Neuronal stem cell (in vitro differentiated cells): ENCODE measurements around the gene DCUN1D3.

Experiments
- DNase-seq: peaks from one replicate; pipeline ENCODE4 v3.0.0-alpha.2; 2013; ENCODE audit warnings: low spot score
- H2AFZ ChIP-seq: one replicate; pipeline ENCODE4 v1.6.1; 2013; ENCODE audit warnings: mild to moderate bottlenecking, low read length, inconsistent platforms
- H2AK5ac ChIP-seq: 2 replicates; pipeline ENCODE4 v1.6.1; 2013; ENCODE audit warnings: low read depth, mild to moderate bottlenecking, inconsistent platforms, low read length, moderate library complexity, mixed read lengths
- H2BK120ac ChIP-seq: 2 replicates; pipeline ENCODE4 v1.6.1; 2013; ENCODE audit warnings: low read depth, mild to moderate bottlenecking, inconsistent platforms, low read length, moderate library complexity, mixed read lengths
- H2BK12ac ChIP-seq: one replicate; pipeline ENCODE4 v1.6.1; 2013; ENCODE audit warnings: low read length, inconsistent platforms
- H2BK15ac ChIP-seq: 2 replicates; pipeline ENCODE4 v1.6.1; 2013; ENCODE audit warnings: mild to moderate bottlenecking, low read length, inconsistent platforms, mixed read lengths
- H2BK5ac ChIP-seq: one replicate; pipeline ENCODE4 v1.6.1; 2013; ENCODE audit warnings: inconsistent platforms, mild to moderate bottlenecking, low read length, moderate library complexity
- H3K14ac ChIP-seq: one replicate; pipeline ENCODE4 v1.6.1; 2013; ENCODE audit warnings: low read length, inconsistent platforms
- H3K18ac ChIP-seq: 2 replicates; pipeline ENCODE4 v1.6.1; 2013; ENCODE audit warnings: low read length, inconsistent platforms
- H3K23ac ChIP-seq: 2 replicates; pipeline ENCODE4 v1.6.1; 2013; ENCODE audit warnings: low read depth, mild to moderate bottlenecking, mixed read lengths, low read length, inconsistent platforms; ENCODE audit not compliant: poor library complexity
- H3K27ac ChIP-seq: replicated peaks from 3 replicates; pipeline ENCODE4 v1.5.1; 2013; ENCODE audit warnings: low read length, inconsistent platforms
- H3K27me3 ChIP-seq, 3 experiments: 2 replicates each; pipeline ENCODE4 v1.6.1; 2013; ENCODE audit warnings: low read length in 3 of 3, mild to moderate bottlenecking in 2 of 3, inconsistent platforms in 1 of 3, low read depth in 1 of 3, mixed read lengths in 1 of 3, moderate library complexity in 1 of 3; ENCODE audit not compliant: control insufficient read depth in 3 of 3, insufficient read depth in 3 of 3
- H3K36me3 ChIP-seq, 2 donors: replicated peaks in 1 of 2; 2 replicates each; pipeline ENCODE4 v1.6.1; 2013; ENCODE audit warnings: low read length in 2 of 2; ENCODE audit not compliant: control insufficient read depth in 2 of 2, insufficient read depth in 2 of 2
- H3K4ac ChIP-seq: 2 replicates; pipeline ENCODE4 v1.6.1; 2013; ENCODE audit warnings: inconsistent platforms, mild to moderate bottlenecking, low read length, moderate library complexity
- H3K4me1 ChIP-seq, 2 donors: 1 replicate in 1 of 2; 2 replicates in 1 of 2; pipeline ENCODE4 v1.6.1; 2013; ENCODE audit warnings: low read length in 2 of 2, low read depth in 1 of 2; ENCODE audit not compliant: control insufficient read depth in 2 of 2, insufficient read depth in 1 of 2
- H3K4me2 ChIP-seq: one replicate; pipeline ENCODE4 v1.6.1; 2013; ENCODE audit warnings: mild to moderate bottlenecking, low read length, inconsistent platforms; ENCODE audit not compliant: insufficient read depth, poor library complexity, severe bottlenecking
- H3K4me3 ChIP-seq, 2 donors: 2 replicates each; pipeline ENCODE4 v1.5.1; 2013; ENCODE audit warnings: low read length in 2 of 2, mild to moderate bottlenecking in 2 of 2, inconsistent platforms in 1 of 2, moderate library complexity in 1 of 2
- H3K79me1 ChIP-seq: one replicate; pipeline ENCODE4 v1.6.1; 2013; ENCODE audit warnings: low read depth, mild to moderate bottlenecking, inconsistent platforms, low read length, moderate library complexity
- H3K9ac ChIP-seq: one replicate; pipeline ENCODE4 v1.6.1; 2013; ENCODE audit warnings: mild to moderate bottlenecking, low read depth, low read length, inconsistent platforms; ENCODE audit not compliant: poor library complexity
- H3K9me3 ChIP-seq, 2 donors: replicated peaks in 1 of 2; 2 replicates each; pipeline versions ENCODE3 to v1.6.1; 2013; ENCODE audit warnings: low read length in 2 of 2, mild to moderate bottlenecking in 2 of 2, inconsistent platforms in 1 of 2, low read depth in 1 of 2, mixed read lengths in 1 of 2, moderate library complexity in 1 of 2; ENCODE audit not compliant: control insufficient read depth in 2 of 2, insufficient read depth in 1 of 2
- H4K8ac ChIP-seq: one replicate; pipeline ENCODE4 v1.6.1; 2013; ENCODE audit warnings: low read depth, mild to moderate bottlenecking, inconsistent platforms, low read length, moderate library complexity
- H4K91ac ChIP-seq: one replicate; pipeline ENCODE4 v1.6.1; 2013; ENCODE audit warnings: low read length, low read depth, mild to moderate bottlenecking, inconsistent platforms; ENCODE audit not compliant: poor library complexity
- WGBS, 2 donors: extraction: QIAGEN DNeasy Blood & Tissue Kit; methylation state at CpG; one replicate each; pipeline ENCODE4 v1.1.7; 2013; ENCODE audit warnings: missing lambda C conversion rate in 2 of 2, mixed read lengths in 1 of 2; ENCODE audit not compliant: insufficient read length in 2 of 2, insufficient replicate concordance in 1 of 2; ENCODE audit errors: extremely low coverage in 2 of 2; 5-methylcytosine and 5-hydroxymethylcytosine counted together

The DCUN1D3 gene

DNA sequence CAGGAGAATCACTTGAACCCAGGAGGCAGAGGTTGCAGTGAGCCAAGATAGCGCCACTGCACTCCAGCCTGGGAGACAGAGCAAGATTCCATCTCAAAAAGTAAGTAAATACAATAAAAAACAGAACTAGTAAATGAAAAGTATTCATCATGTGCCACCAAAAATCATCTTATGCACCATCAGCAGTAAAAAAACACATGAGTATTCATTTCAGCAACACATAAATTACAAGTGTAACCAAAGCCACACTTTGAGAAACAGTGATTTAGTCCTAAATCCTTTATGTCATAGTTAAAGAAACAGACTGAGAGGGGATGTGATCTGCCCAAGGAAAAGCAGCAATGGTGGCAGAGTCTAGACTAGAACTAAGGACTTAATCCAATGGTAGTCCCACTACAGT is 13.0 kb downstream of the DCUN1D3 start:
- H4K8ac ChIP-seq: no peak overlapping the region
- no peak overlapping the region for H2BK12ac ChIP-seq
- H3K27me3 ChIP-seq: no peaks in the 10 kb centered on the region
- no peak overlapping the region for H2AK5ac ChIP-seq
- no peak overlapping the region for H3K18ac ChIP-seq
- no peak overlapping the region for H4K91ac ChIP-seq
- H3K14ac ChIP-seq: no peak overlapping the region
- no peak overlapping the region for H2BK15ac ChIP-seq
- no peak overlapping the region for H3K9ac ChIP-seq
- no peak overlapping the region for H3K27ac ChIP-seq
- no peak overlapping the region for H3K23ac ChIP-seq
- DNase-seq: no peak
- H3K9me3 ChIP-seq: no peaks in the 10 kb centered on the region
- H2BK120ac ChIP-seq: no peak overlapping the region
- peaks cover 3% of the 10 kb centered on the region for H3K79me1 ChIP-seq
- H3K4ac ChIP-seq: no peak overlapping the region
- no peak overlapping the region for H3K4me3 ChIP-seq
- no peak overlapping the region for H2AFZ ChIP-seq
- no CpG with 5 or more reads among the region's 1 CpG for WGBS, 2 donors
- H3K4me1 ChIP-seq: peaks cover 0 to 3% of the 10 kb centered on the region in 2 donors
- H3K4me2 ChIP-seq: no peak overlapping the region
- no peak overlapping the region for H2BK5ac ChIP-seq
- H3K36me3 ChIP-seq: peaks cover 2% of the 10 kb centered on the region in 2 donors

DNA sequence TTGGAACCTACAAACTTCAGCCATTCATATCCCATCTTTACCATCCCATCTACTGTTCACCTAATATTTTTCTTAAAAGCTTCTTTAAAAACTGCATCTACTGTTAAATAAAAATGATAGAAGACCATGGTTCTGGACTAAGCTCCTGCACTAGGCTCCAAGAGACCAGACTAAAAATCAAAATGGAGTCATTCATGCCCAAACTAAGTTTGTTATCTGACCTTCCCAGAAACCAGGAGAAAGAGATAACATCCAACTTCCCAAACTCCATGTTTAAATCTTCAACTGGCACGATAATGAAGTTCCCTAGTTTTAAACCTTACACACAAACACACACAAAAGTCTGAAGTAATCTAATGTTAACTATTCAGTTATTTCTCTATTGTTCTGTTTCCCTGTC is 13.8 kb downstream of the DCUN1D3 start:
- H2BK15ac ChIP-seq: no peak overlapping the region
- no peak overlapping the region for H3K4ac ChIP-seq
- WGBS, 2 donors: no CpG with 5 or more reads among the region's 1 CpG
- no peak overlapping the region for H3K14ac ChIP-seq
- no peak overlapping the region for H2BK12ac ChIP-seq
- H3K23ac ChIP-seq: no peak overlapping the region
- peaks cover 0 to 3% of the 10 kb centered on the region in 2 donors for H3K4me1 ChIP-seq
- no peak overlapping the region for H2AFZ ChIP-seq
- no peak overlapping the region for H2AK5ac ChIP-seq
- peaks cover 0 to 2% of the 10 kb centered on the region in 2 donors for H3K36me3 ChIP-seq
- no peak overlapping the region for H3K9ac ChIP-seq
- no peak overlapping the region for H4K91ac ChIP-seq
- no peak overlapping the region for H3K4me2 ChIP-seq
- H3K9me3 ChIP-seq: no peaks in the 10 kb centered on the region
- H3K18ac ChIP-seq: no peak overlapping the region
- H3K4me3 ChIP-seq: no peak overlapping the region
- no peak overlapping the region for H2BK120ac ChIP-seq
- no peak overlapping the region for H2BK5ac ChIP-seq
- DNase-seq: no peak
- no peak overlapping the region for H3K27ac ChIP-seq
- H4K8ac ChIP-seq: no peak overlapping the region
- H3K79me1 ChIP-seq: peaks cover 3% of the 10 kb centered on the region
- H3K27me3 ChIP-seq: no peaks in the 10 kb centered on the region

GRCh38 chr16:20884240-20884556 is 16.0 kb downstream of the DCUN1D3 start:
- no peaks in the 10 kb centered on the region for H3K27me3 ChIP-seq
- no peak overlapping the region for H2AFZ ChIP-seq
- H3K9me3 ChIP-seq: no peaks in the 10 kb centered on the region
- H2BK5ac ChIP-seq: no peak overlapping the region
- peaks cover 0 to 2% of the 10 kb centered on the region in 2 donors for H3K36me3 ChIP-seq
- peaks cover 3% of the 10 kb centered on the region for H3K79me1 ChIP-seq
- no CpG with 5 or more reads among the region's 1 CpG for WGBS, 2 donors
- H3K18ac ChIP-seq: no peak overlapping the region
- H3K23ac ChIP-seq: no peak overlapping the region
- H3K4ac ChIP-seq: no peak overlapping the region
- no peak overlapping the region for H3K14ac ChIP-seq
- H3K4me2 ChIP-seq: no peak overlapping the region
- H2AK5ac ChIP-seq: no peak overlapping the region
- no peak overlapping the region for H4K8ac ChIP-seq
- no peak overlapping the region for H2BK120ac ChIP-seq
- no peak for DNase-seq
- no peak overlapping the region for H2BK15ac ChIP-seq
- no peak overlapping the region for H4K91ac ChIP-seq
- no peak overlapping the region for H3K27ac ChIP-seq
- H2BK12ac ChIP-seq: no peak overlapping the region
- peaks cover 0 to 3% of the 10 kb centered on the region in 2 donors for H3K4me1 ChIP-seq
- no peak overlapping the region for H3K9ac ChIP-seq
- H3K4me3 ChIP-seq: no peak overlapping the region

GRCh38 chr16:20883554-20884239 is 16.5 kb downstream of the DCUN1D3 start:
- Histone ChIP-seq H3K23ac (no peak overlapping the region), H2BK15ac (no peak overlapping the region), H2BK5ac (no peak overlapping the region), H3K79me1 (peaks cover 3% of the 10 kb centered on the region), H3K4me2 (no peak overlapping the region), H2AK5ac (no peak overlapping the region), H3K4me1 (peaks cover 2 to 5% of the 10 kb centered on the region in 2 donors), H3K9me3 (no peaks in the 10 kb centered on the region), H4K8ac (no peak overlapping the region), H2BK120ac (no peak overlapping the region), H3K4ac (no peak overlapping the region), H3K4me3 (no peak overlapping the region), H3K27ac (no peak overlapping the region), H3K14ac (no peak overlapping the region), H3K18ac (no peak overlapping the region), H2AFZ (no peak overlapping the region), H2BK12ac (no peak overlapping the region), H3K27me3 (no peaks in the 10 kb centered on the region), H3K36me3 (peaks cover 0 to 2% of the 10 kb centered on the region in 2 donors), H4K91ac (no peak overlapping the region), H3K9ac (no peak overlapping the region)
- WGBS, 2 donors: no CpG with 5 or more reads among the region's 5 CpGs
- DNase-seq: no peak
